ENCODE measurements around the gene TRABD.
"Not testable (repeated sequence)": the region's sequence is repeated elsewhere in the genome, so short reads cannot be mapped to it uniquely, and the experiment has no call there.

Gene TRABD

DNA sequence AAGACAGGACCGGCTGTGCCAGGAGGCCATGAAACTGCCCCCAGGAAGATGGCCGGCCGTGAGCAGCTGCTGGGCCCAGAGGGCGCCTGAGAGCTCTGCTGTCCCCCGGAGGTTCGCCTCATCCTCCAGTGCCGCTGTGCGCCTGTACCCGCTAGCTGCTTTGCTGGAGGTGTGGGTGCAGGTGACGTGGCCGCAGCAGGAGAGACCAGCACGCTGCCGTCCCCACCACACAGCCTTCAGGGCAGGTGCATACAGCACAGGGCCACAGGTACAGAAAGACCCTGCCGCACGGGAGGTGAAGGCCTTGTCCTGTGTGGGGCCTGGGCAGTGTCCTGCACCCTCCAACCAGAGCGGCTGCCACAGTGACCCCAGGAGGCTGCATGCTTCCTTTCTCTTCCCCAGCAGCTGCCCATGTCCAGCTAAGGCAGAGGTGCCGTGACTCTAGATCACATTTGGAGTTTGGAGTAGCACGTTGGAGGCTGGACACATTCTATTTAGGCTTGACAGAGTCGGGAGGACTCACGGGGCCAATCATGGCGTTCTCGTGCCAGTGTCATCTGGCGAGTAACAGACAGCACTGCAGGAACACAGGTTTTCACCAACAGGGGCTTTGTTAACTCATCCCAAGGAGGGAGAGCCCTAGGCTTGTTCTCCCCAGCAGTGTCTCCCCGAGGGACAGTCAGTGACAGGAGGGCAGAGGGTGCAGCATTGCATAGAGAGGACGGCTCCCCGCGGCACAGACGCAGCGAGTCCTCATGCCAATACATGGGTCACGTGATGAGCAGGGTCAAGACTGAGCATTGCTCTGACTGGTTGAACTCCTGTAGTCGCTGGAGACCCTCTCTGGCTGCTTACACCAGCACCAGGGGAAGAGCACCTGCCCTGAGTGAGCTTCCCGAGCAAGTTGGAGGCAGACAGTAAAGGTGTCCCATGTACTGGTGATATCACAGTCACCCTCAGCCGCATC lies 33.9 kb upstream of the TRABD start:
- no peak for DNase-seq

DNA sequence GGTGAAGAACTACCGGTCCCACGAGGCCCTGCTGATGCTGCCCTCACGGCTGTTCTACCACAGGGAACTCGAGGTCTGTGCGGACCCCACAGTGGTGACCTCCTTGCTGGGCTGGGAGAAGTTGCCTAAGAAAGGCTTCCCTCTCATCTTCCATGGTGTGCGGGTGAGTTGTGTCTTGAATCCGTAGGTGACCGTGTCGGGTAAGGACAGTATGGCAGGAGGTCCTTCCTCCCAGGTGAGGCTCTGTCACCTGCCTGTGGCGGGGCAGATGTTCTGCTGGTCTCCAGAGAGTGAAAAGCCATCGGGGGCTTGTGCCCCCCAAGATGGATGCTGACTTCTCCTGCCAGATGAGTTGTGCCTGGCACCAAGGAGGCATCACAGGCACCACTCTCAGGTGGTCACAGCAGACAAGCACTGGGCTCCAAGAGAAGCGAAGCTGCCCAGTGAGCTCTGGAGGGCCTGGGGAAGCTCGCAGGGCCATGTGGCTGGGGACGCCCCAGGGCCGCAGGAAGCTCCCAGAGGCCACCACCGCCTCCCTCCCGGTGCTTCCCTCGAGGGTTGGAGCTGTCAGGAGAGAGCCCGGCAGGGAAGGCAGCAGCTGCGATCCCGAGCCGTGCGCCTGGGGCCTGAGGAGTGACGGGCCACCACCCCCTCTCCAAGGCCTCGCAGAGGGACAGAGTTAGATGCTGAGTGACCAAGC lies 32.5 kb upstream of the TRABD start:
- no peak for DNase-seq

DNA sequence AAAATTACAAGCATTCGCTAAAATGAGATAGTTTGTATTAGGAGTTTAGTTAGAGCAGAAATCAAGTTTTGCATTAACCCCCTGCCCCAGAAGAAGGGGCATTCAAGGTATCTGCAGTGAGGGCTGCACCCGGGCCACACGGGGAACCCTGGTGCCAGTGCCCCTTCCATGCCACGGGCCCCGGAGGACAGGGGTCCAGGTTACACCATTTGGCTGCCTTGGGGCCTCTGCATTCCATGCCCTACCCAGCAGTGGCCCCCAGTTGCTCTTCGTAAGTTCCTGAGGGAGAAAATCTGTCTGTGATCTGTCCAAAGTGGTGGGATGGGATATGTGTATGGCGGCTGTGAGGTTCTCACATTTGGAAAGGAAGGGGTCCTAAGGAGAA lies 32.0 kb upstream of the TRABD start:
- DNase-seq = no peak

DNA sequence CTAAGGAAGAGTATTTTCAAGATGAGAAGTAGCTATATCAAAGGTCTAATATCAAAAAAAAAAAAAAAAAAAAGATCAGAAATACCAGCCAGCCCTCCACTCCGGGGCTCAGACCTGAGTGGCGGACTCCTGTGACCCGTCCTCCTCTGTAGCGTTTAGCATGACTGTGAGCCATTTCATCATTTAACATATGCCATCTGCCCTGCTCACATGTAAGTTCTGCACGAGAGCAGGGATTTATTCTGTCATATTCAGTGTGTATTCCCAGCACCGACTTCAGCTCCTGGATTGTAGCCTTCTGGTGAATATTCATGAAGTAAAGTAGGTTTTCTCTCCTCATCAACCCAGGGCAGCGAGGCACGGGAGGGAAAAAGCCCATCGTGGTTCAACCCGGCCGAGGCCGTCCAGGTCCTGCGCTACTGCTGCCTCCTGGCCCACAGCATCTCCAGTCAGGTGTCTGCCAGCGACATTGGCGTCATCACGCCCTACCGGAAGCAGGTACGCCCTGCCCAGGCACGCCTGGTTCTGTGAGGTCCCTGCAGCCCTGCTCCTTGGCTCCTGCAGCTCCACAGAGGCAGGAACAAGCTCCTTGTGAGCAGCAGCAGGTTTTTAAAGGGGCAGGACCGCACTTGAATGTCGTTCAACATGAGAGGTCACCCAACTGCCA lies 27.9 kb upstream of the TRABD start:
- no peak for DNase-seq

DNA sequence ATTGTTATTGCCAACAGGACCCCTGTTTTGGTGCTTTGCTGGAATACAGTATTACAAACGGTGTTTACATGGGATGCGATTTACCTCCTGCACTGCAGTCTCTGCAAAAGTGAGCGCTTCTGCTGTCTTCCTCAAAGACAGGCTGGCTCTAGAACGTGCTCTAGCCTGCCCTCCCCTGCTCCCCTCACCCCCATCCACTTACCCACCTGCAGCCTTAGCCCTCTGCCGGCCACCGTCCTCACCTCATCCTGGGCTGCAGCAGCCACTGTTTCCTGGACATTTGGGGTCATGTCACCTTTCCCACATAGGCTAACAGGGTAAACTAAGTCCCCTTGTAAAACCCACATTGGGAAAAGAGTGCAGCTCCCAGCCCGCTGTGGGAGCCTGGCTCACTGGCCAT lies 24.8 kb upstream of the TRABD start:
- DNase-seq = no peak

DNA sequence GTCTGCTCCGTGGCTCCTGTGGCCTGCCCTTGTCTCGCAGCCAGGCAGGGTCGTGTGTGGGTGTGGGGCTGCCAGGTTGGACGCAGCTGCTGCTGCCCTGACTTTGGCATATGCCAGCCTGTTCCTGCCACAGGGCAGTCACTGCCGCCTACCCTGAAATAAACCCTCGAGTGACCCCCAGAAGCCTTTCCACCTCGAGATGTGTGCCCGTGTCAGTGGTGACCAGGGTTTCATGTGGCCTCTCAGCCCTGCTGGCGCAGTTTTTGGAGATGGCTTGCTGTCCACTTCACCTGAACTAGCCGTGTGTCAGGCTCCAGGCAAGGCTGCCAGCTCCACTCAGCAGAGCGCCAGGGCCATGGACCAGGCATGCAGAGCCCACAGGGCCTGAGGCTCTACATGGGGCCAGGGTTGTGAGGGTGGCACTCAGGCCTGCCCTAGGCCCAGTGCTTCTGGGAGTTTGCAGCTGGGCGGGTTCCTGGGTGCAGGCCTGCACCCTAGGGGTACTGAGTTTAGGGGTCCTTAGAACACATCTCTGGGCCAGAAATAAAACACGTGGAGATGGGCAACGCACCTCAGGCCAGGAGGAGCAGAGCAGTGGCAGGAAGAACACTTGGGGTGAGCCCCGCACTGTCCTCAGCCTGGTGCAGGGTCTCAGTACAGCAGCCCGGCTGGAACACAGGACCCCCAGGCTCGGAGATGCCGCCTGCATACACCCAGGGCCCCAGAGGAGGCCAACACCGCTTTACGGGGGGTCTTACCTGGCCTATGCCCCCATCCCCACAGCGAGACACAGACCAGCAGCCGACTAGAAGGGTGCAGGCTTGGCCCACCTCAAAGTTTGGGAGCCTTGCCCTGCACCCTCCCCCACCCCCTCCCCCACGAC lies 24.0 kb upstream of the TRABD start:
- no peak for DNase-seq

DNA sequence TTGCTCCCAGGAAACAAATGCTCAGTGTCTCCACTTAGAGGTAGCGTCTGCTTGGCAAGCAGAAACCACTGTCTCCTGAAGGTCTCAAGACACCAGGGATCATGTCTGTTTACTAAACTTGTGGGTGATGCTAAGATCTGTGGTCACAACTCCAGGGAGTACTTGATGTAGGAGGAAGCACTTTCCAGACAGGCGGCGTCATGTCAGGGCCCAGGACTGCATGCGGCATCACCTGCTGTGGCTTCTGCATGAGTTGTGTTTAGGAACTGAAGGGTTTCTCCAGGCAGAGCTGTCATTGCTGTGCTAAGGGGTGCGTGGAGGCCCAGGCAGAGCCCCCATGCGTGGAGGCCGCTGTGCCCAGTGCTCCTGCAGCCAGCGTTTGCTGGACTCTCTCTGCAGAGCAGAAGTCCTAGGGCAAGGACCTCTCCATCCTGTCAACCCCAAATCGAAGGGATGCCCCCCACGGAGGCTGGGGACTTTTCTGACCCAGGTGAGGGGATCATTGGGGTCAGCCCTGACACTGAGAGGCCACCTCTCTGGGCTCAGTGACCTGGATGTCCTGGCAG lies 23.2 kb upstream of the TRABD start:
- DNase-seq = no peak

DNA sequence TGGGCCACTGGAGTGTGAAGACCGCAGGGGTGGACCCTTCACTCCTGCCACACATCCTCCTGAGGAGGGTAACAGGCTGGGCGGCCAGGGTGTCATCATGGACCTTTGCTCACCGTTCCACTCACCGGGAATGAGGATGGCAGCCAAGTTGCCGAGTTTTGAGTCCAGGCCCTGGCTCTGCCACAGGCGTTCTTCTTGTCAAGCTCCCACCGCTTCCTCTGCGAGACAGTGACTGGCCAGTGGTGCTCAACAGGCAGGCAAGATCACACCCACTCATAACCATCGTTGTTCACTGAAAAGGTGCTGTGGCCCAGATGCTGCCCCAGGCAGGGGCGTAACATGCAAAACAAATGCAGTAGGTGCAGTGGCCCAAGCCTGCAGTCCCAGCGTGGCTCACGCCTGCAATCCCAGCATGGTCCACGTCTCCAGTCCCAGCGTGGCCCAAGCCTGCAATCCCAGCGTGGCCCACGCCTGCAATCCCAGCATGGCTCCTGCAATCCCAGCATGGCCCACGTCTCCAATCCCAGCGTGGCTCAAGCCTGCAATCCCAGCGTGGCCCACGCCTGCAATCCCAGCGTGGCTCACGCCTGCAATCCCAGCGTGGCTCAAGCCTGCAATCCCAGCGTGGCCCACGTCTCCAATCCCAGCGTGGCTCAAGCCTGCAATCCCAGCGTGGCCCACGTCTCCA lies 20.1 kb upstream of the TRABD start:
- no peak for DNase-seq

DNA sequence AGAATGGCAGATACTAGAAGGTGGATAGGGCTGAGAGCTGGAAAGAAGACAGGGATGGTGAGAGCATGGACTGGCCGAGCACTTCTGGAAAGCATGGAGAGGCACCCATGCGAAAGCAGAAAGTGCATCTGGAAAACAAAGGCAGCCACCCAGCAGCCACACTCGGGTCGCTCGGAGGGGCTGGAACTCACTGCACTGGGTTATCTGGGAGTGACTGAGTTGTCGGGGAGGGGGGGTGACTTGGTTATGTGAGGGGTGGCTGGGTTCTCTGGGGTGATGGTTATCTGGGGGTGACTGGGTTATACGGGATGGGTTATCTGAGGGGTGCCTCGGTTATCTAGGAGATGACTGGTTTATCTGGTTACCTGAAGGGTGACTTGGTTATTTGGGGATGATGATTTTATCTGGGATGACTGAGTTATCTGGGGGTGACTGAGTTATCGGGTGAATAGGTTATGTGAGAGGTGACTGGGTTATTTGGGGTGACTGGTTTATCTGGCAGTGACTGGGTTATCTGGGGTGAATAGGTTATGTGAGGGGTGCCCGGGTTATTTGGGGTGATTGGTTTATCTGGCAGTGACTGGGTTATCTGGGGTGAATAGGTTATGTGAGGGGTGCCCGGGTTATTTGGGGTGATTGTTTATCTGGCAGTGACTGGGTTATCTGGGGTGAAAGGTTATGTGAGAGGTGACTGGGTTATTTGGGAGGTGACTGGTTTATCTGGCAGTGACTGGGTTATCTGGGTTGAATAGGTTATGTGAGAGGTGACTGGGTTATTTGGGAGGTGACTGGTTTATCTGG lies 17.8 kb upstream of the TRABD start:
- no peak for DNase-seq

DNA sequence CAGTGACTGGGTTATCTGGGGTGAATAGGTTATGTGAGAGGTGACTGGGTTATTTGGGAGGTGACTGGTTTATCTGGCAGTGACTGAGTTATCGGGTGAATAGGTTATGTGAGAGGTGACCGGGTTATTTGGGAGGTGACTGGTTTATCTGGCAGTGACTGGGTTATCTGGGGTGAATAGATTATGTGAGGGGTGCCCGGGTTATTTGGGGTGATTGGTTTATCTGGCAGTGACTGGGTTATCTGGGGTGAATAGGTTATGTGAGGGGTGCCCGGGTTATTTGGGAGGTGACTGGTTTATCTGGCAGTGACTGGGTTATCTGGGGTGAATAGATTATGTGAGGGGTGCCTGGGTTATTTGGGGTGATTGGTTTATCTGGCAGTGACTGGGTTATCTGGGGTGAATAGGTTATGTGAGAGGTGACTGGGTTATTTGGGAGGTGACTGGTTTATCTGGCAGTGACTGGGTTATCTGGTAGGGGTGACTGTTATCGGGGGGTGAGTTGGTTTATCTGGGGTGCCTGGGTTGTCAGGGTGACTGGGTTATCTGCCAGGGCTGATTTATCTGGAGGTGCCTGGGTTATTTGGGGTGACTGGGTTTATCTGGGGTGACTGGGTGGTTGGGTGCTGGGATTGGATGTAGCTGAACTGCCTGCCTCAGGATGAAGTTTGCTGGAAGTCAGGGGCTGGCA lies 17.1 kb upstream of the TRABD start:
- not testable (repeated sequence) for DNase-seq

DNA sequence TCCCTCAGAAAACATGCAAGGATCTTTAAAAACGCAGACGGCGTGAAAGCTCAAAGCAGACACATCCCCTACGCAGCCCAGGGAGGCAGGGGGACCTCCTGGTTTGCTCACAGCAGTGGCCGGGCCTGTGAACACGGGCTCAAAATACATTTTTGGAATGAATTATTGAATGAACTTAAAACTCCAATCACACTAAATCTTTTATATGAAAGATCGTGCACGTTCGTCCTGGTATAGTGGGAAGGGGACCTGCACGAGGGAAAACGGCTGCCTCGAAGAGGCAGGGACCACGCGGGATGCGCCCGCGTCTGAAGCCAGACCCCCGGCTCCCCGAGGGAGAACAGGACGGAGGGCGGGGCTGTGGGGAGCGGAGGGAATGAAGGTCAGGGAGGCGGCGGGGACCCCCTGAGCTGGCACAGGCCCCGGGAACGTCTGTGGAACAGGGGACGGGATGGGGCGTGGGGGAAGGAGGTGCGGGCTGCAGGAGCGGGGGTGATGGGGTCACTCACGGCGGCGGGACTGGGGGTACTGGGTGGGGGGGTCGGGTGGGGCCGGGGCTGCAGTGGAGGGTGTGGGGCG lies 16.4 kb upstream of the TRABD start:
- no peak for DNase-seq

DNA sequence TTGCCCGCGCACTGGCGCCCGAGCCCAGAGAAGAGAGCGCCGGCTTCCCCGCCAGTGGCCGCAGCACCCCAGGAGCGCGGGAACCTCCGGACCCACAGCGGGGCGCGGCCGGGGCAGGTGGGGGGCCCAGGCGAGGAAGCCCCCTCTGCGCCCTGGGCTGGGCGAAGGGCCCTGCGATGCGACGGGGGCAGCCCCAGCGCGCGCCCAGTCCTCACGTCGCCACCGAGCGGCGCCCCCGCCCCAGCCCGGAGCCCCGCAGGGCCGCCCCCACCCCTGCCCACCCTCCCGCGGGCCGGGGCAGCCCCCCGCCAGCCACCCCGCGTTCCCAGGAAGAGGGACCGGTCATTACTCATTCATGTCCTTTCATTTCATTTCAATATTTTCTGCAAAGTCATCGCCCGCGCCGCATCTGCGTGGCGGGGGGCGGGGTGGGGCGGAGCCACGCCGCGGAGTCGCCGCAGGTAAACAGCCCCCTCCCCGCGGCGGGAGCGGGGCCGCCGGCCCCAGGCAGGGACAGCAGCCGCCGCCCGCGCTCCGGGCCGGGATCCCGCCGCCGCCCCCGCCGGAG lies 15.9 kb upstream of the TRABD start:
- peak in 2 of 56 donors; percentile 17 to 35 for DNase-seq

DNA sequence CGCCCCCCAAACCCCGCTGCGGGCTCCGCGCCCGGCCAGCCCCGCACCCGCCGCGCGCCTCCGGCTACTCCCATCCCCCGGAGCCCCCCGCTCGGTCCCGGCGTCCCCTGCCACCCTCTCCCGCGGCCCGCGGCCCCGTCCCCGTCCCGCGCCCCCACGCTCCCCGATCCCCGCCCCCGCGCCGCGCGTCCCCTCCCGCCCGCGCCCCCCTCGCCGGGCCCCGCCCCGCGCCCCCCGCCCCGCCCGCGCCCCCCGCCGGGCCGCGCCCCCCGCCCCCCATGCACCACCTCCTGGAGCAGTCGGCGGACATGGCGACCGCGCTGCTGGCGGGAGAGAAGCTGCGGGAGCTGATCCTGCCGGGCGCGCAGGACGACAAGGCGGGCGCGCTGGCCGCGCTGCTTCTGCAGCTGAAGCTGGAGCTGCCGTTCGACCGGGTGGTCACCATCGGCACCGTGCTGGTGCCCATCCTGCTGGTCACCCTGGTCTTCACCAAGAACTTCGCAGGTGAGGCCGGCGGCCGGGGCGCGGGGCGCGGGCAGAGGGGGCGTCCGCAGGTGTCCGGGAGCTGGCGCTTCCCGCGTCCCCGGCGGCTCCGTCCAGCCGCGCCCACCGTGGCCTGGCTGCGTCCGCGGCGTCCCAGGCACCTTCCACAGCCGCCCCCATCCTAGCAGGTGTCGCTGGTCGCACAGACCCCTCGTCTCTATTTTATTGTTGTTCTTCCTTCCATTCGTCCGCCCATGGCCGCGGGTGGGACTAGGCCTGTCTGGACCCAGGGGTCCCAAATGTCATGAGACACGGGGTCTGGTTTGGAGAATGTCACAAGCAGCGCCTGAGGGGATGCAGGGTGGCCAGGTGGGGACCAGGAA lies 15.0 kb upstream of the TRABD start, which contains the start of gene PANX2:
PANX2 (plus strand) TSS at position 279 of the 866 bp plus-strand sequence; CDS start at position 279, 0 bp downstream.
- no peak for DNase-seq

DNA sequence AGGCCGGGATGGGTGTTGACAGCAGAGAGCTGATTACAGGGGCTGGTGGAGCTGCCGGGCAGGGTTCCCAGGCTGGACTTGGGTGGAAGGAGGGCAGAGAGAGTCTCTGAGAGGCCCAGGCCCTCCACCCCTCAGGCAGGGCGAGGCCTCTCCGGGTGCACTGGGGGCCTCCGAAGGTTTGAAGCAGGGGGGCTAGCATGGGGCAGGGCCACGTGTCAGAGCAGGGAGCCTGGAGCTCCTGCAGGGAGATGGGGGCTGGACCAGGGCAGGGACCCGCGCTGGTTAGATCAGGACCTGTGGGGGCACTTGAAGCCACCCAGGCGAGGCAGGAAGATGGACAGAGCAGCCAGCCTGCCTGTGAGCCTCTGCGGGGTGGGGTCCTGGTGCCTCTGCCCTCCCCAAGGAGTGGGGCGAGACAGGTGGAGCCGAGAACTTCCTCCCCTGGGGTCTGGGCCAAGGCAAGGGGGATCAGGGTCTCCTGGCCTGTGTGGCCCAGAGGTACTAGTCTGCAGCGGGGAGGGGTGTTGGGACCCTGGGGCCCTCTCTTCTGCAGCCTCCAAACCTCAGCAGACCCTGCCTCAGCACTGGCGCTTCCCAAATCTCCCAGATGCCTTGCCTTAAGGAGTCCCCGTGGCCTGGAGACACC lies 14.3 kb upstream of the TRABD start:
- no peak for DNase-seq

DNA sequence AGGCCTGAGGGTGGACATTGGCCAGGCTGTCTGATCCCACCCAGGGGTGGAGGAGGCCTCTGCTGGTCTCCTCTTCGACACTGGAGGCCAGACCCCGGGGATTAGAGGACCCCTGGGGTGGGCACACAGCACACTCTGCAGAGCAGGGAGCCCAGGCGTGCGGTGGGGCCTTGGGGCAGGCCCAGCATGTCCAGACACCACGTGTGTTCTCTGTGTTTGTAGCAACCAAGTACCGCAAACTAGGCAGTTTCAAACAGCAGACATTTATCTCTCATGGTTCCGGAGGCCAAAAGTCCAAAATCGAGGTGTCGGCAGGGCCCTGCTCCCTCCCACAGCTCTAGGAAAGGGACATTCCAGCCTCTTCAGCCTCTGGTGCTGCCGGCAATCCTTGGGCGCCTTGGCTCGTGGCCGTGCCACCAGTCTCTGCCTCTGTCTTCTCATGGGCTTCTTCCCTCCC lies 13.7 kb upstream of the TRABD start:
- DNase-seq = no peak
